Activated CD4-positive, CD25-positive, alpha-beta regulatory T cell (primary cell): Measurements from ENCODE around the gene GSE1.
A peak's percentile ranks its signal among the peaks of the same experiment; 100 is the strongest.

ENCODE experiments used
- DNase-seq, 4 experiments: peaks; one replicate each; lab custom pipeline; 2025; lab: John Stamatoyannopoulos, UW

The GSE1 gene

GRCh38 chr16:85612801-85613603 lies at the start of gene GSE1:
Gene GSE1 (plus strand): TSS chr16:85613322. CDS start chr16:85613392, 70 bp downstream.
- DNase-seq: peak in 1 of 4 experiments; percentile 25

- no peak for DNase-seq
Measured at GRCh38 chr16:85563515-85564276, 49.4 kb upstream of the GSE1 start.

GRCh38 chr16:85564277-85565051 lies 48.7 kb upstream of the GSE1 start:
- DNase-seq: no peak

GRCh38 chr16:85565340-85565739 lies 47.8 kb upstream of the GSE1 start:
- no peak for DNase-seq

- DNase-seq: no peak
Measured at GRCh38 chr16:85565801-85566526, 47.2 kb upstream of the GSE1 start.

GRCh38 chr16:85566561-85567100 lies 46.5 kb upstream of the GSE1 start:
- DNase-seq: no peak

- no peak for DNase-seq
Measured at GRCh38 chr16:85567101-85567866, 45.8 kb upstream of the GSE1 start.

- no peak for DNase-seq
Measured at GRCh38 chr16:85567935-85568334, 45.2 kb upstream of the GSE1 start.

GRCh38 chr16:85568519-85568918 lies 44.6 kb upstream of the GSE1 start:
- DNase-seq: no peak

- no peak for DNase-seq
Measured at GRCh38 chr16:85569039-85569614, 44.0 kb upstream of the GSE1 start.

GRCh38 chr16:85569615-85570212 lies 43.4 kb upstream of the GSE1 start:
- DNase-seq: no peak

GRCh38 chr16:85570213-85570734 lies 42.8 kb upstream of the GSE1 start:
- no peak for DNase-seq

GRCh38 chr16:85570735-85571562 lies 42.2 kb upstream of the GSE1 start:
- DNase-seq: no peak

GRCh38 chr16:85571563-85571812 lies 41.6 kb upstream of the GSE1 start:
- no peak for DNase-seq

- DNase-seq: no peak
Measured at GRCh38 chr16:85571813-85572619, 41.1 kb upstream of the GSE1 start.

- no peak for DNase-seq
Measured at GRCh38 chr16:85573045-85573695, 40.0 kb upstream of the GSE1 start.
